Measurements from ENCODE around the gene CFL2. TPM values are rescaled to one million over a fixed set of nuclear protein-coding genes. Genes with fewer than 3 reads are reported as not detected.

The CFL2 gene
- total RNA-seq, 1 experiment from 2014 or later: 55.2 TPM

- Histone ChIP-seq H3K4me1 (ENCODE audit: control insufficient read depth in 1 of 2, insufficient read depth in 2 of 2, low read length in 2 of 2) (no peaks in the 10 kb centered on the region), H3K4me2 (ENCODE audit: low read length) (no peak overlapping the region), H4K20me1 (ENCODE audit: insufficient read depth) (no peaks in the 10 kb centered on the region), H3K79me2 (ENCODE audit: insufficient read depth, low read length) (no peaks in the 10 kb centered on the region), H3K27ac (ENCODE audit: low read depth, low read length) (no peak overlapping the region), H3K27me3 (ENCODE audit: insufficient read depth, low read length) (no peaks in the 10 kb centered on the region), H3K36me3 (ENCODE audit: control insufficient read depth in 1 of 2, insufficient read depth in 2 of 2, low read length in 2 of 2) (peaks cover 2 to 4% of the 10 kb centered on the region in 2 experiments; a peak in 2 of 4 replicates), H3K9me2 (ENCODE audit: insufficient read depth) (no peaks in the 10 kb centered on the region), H3K9me3 (ENCODE audit: control insufficient read depth in 1 of 2, insufficient read depth in 1 of 2, low read depth in 1 of 2, low read length in 2 of 2) (no peaks in the 10 kb centered on the region), H2AFZ (ENCODE audit: low read depth, low read length, poor library complexity, severe bottlenecking) (no peak overlapping the region), H3K4me3 (replicated peaks in 1 of 2; ENCODE audit: low read depth in 1 of 2, low read length in 2 of 2) (no peak overlapping the region), H3K9ac (ENCODE audit: low read length) (no peak overlapping the region)
- no peak for ATAC-seq
- intact Hi-C loops (cut with micrococcal nuclease): no loop called here
- RAD21 ChIA-PET (ENCODE audit: low non-redundant PET in 1 of 2, low total read pairs in 2 of 2, uncharacterized antibody in 2 of 2, unreplicated experiment in 2 of 2): no interaction called here
- CTCF ChIA-PET: interaction anchor here (1.7 kb wide), 1 partner anchor 27 kb away, joined by 6 read pairs; no protein-coding TSS in a partner anchor
- no peak for DNase-seq (ENCODE audit: low read depth, low spot score)
- BruUV-seq (replicated peaks): no TSS peak
- TF ChIP-seq YY1 (IDR thresholded peaks at IDR 0.05; ENCODE audit: extremely low read depth, insufficient replicate concordance, low read depth, low read length): no peak
- TF ChIP-seq CBX3 (IDR thresholded peaks at IDR 0.05; ENCODE audit: low read depth): no peak
- TF ChIP-seq SP1 (IDR thresholded peaks at IDR 0.05; ENCODE audit: low read depth): no peak
- TF ChIP-seq CEBPB (IDR thresholded peaks at IDR 0.05; ENCODE audit: low read depth): no peak
- no peak for TF ChIP-seq TCF7L2 (IDR thresholded peaks at IDR 0.05; ENCODE audit: borderline replicate concordance, extremely low read depth, insufficient read depth, insufficient read length)
- TF ChIP-seq ZBTB33 (IDR thresholded peaks at IDR 0.05; ENCODE audit: extremely low read depth, insufficient replicate concordance, low read length): no peak
- POLR2A ChIA-PET: no interaction called here
Observed at GRCh38 chr14:34750233-34750632, 35.8 kb upstream of the CFL2 start.

GRCh38 chr14:34749408-34749807, 35.0 kb upstream of the CFL2 start:
- ATAC-seq (no peak), DNase-seq (ENCODE audit: low read depth, low spot score) (no peak)
- Histone ChIP-seq H3K9me3 (ENCODE audit: control insufficient read depth in 1 of 2, insufficient read depth in 1 of 2, low read depth in 1 of 2, low read length in 2 of 2) (no peaks in the 10 kb centered on the region), H3K4me2 (ENCODE audit: low read length) (no peak overlapping the region), H3K4me1 (ENCODE audit: control insufficient read depth in 1 of 2, insufficient read depth in 2 of 2, low read length in 2 of 2) (no peaks in the 10 kb centered on the region), H3K9ac (ENCODE audit: low read length) (no peak overlapping the region), H3K27me3 (ENCODE audit: insufficient read depth, low read length) (no peaks in the 10 kb centered on the region), H3K9me2 (ENCODE audit: insufficient read depth) (no peaks in the 10 kb centered on the region), H4K20me1 (ENCODE audit: insufficient read depth) (no peaks in the 10 kb centered on the region), H3K4me3 (replicated peaks in 1 of 2; ENCODE audit: low read depth in 1 of 2, low read length in 2 of 2) (no peak overlapping the region), H3K79me2 (ENCODE audit: insufficient read depth, low read length) (no peaks in the 10 kb centered on the region), H3K27ac (ENCODE audit: low read depth, low read length) (no peak overlapping the region), H3K36me3 (ENCODE audit: control insufficient read depth in 1 of 2, insufficient read depth in 2 of 2, low read length in 2 of 2) (peaks cover 2 to 4% of the 10 kb centered on the region in 2 experiments; a peak in 2 of 4 replicates), H2AFZ (ENCODE audit: low read depth, low read length, poor library complexity, severe bottlenecking) (no peak overlapping the region)
- CTCF ChIA-PET: interaction anchor here (1.7 kb wide), 1 partner anchor 26 kb away, joined by 6 read pairs; no protein-coding TSS in a partner anchor
- no TSS peak for BruUV-seq (replicated peaks)
- intact Hi-C loops (cut with micrococcal nuclease): no loop called here
- RAD21 ChIA-PET (ENCODE audit: low non-redundant PET in 1 of 2, low total read pairs in 2 of 2, uncharacterized antibody in 2 of 2, unreplicated experiment in 2 of 2): no interaction called here
- TF ChIP-seq POLR2AphosphoS5 (IDR thresholded peaks at IDR 0.05; ENCODE audit: low read depth, low read length) (no peak), FOSL1 (IDR thresholded peaks at IDR 0.05; ENCODE audit: low read depth) (no peak), YY1 (IDR thresholded peaks at IDR 0.05; ENCODE audit: extremely low read depth, insufficient replicate concordance, low read depth, low read length) (no peak), POLR2A (IDR thresholded peaks at IDR 0.05; ENCODE audit: borderline replicate concordance, extremely low read depth, insufficient read depth, insufficient read length) (no peak), CTCF (IDR thresholded peaks at IDR 0.05 in 2 of 3, conservative IDR thresholded peaks at IDR 0.05 in 1 of 3; ENCODE audit: borderline replicate concordance in 1 of 3, insufficient read depth in 1 of 3, low read depth in 2 of 3, low read length in 2 of 3) (no peak), EGR1 (IDR thresholded peaks at IDR 0.05; ENCODE audit: low read depth) (no peak), EZH2 (IDR thresholded peaks at IDR 0.05) (no peak), EZH2phosphoT487 (IDR thresholded peaks at IDR 0.05; ENCODE audit: borderline replicate concordance) (no peak), MAX (IDR thresholded peaks at IDR 0.05) (no peak), RAD21 (IDR thresholded peaks at IDR 0.05; ENCODE audit: low read depth) (no peak)
- POLR2A ChIA-PET: no interaction called here

Measured in HCT116 (cell line).